Measurements from ENCODE around the gene DIS3L2.
A peak's percentile ranks its signal among the peaks of the same experiment; 100 is the strongest.

The DIS3L2 gene

GRCh38 chr2:231955758-231956472, 5.6 kb upstream of the DIS3L2 start:
- DNase-seq (ENCODE audit: low read depth): no peak

GRCh38 chr2:231957913-231958763, 3.4 kb upstream of the DIS3L2 start:
- DNase-seq (ENCODE audit: low read depth): no peak

GRCh38 chr2:231960810-231961348, 634 bp upstream of the DIS3L2 start:
- DNase-seq (ENCODE audit: low read depth): peak; percentile 23

GRCh38 chr2:231965102-231965501, 3.6 kb downstream of the DIS3L2 start:
- DNase-seq (ENCODE audit: low read depth): no peak

GRCh38 chr2:231966886-231967285, 5.4 kb downstream of the DIS3L2 start:
- no peak for DNase-seq (ENCODE audit: low read depth)

GRCh38 chr2:231968820-231969219, 7.3 kb downstream of the DIS3L2 start:
- DNase-seq (ENCODE audit: low read depth): no peak

GRCh38 chr2:231970461-231970860, 8.9 kb downstream of the DIS3L2 start:
- no peak for DNase-seq (ENCODE audit: low read depth)

- no peak for DNase-seq (ENCODE audit: low read depth)
These were observed 13.5 kb downstream of the DIS3L2 start for GRCh38 chr2:231975001-231975400.

GRCh38 chr2:231977430-231977829, 15.9 kb downstream of the DIS3L2 start:
- no peak for DNase-seq (ENCODE audit: low read depth)

GRCh38 chr2:231984992-231985391, 23.5 kb downstream of the DIS3L2 start:
- no peak for DNase-seq (ENCODE audit: low read depth)

- DNase-seq (ENCODE audit: low read depth): no peak
These were observed 24.3 kb downstream of the DIS3L2 start for GRCh38 chr2:231985823-231986261.

- DNase-seq (ENCODE audit: low read depth): no peak
These were observed 25.7 kb downstream of the DIS3L2 start for GRCh38 chr2:231987124-231987727.

- no peak for DNase-seq (ENCODE audit: low read depth)
These were observed 26.8 kb downstream of the DIS3L2 start for GRCh38 chr2:231988179-231988866.

- no peak for DNase-seq (ENCODE audit: low read depth)
These were observed 30.2 kb downstream of the DIS3L2 start for GRCh38 chr2:231991664-231992063.

GRCh38 chr2:231992888-231993287, 31.4 kb downstream of the DIS3L2 start:
- no peak for DNase-seq (ENCODE audit: low read depth)

GRCh38 chr2:231996797-231997540, 35.5 kb downstream of the DIS3L2 start:
- no peak for DNase-seq (ENCODE audit: low read depth)

GRCh38 chr2:231998046-231998445, 36.5 kb downstream of the DIS3L2 start:
- DNase-seq (ENCODE audit: low read depth): no peak

GRCh38 chr2:232000439-232000838, 38.9 kb downstream of the DIS3L2 start:
- DNase-seq (ENCODE audit: low read depth): no peak

- no peak for DNase-seq (ENCODE audit: low read depth)
These were observed 39.6 kb downstream of the DIS3L2 start for GRCh38 chr2:232001073-232001472.

- DNase-seq (ENCODE audit: low read depth): no peak
These were observed 44.7 kb downstream of the DIS3L2 start for GRCh38 chr2:232006253-232006652.

GRCh38 chr2:232008907-232009638, 47.6 kb downstream of the DIS3L2 start:
- no peak for DNase-seq (ENCODE audit: low read depth)
